Transverse colon (tissue), 4 donors: Measurements from ENCODE around the gene PLEKHM2. TPM values are rescaled to one million over a fixed set of nuclear protein-coding genes. Genes with fewer than 3 reads are reported as not detected.

Experiments used
- DNase-seq: peaks from one replicate; pipeline ENCODE4 v3.0.0-alpha.2; 2019
- H3K27ac ChIP-seq, 4 donors: fragments of 200-600 bp; sonication (generic); 2 replicates each; pipeline ENCODE4 v1.5.1; 2016 to 2018; ENCODE audit warnings: inconsistent platforms in 4 of 4
- H3K27me3 ChIP-seq: fragments of 200-600 bp; sonication (generic); 2 replicates; pipeline ENCODE4 v1.5.1; 2017; ENCODE audit warnings: inconsistent platforms
- H3K36me3 ChIP-seq, 4 donors: fragments of 200-600 bp; sonication (generic); 2 replicates each; pipeline ENCODE4 v1.5.1; 2017 to 2019; ENCODE audit warnings: inconsistent platforms in 4 of 4
- H3K4me1 ChIP-seq, 4 donors: fragments of 200-600 bp; sonication (generic); 2 replicates each; pipeline ENCODE4 v1.5.1; 2017 to 2020; ENCODE audit warnings: inconsistent platforms in 4 of 4
- H3K4me3 ChIP-seq, 4 donors: fragments of 200-600 bp; sonication (generic); 1 replicate in 1 of 4; 2 replicates in 3 of 4; pipeline versions ENCODE4 v1.5.1 to v1.6.1; 2017 to 2019; ENCODE audit warnings: inconsistent platforms in 4 of 4
- H3K9me3 ChIP-seq, 2 donors: fragments of 200-600 bp; sonication (generic); 2 replicates each; pipeline ENCODE4 v1.5.1; 2017 to 2019; ENCODE audit warnings: inconsistent platforms in 2 of 2
- EP300 ChIP-seq: sonication (generic); formaldehyde crosslinking; IDR thresholded peaks from one replicate; pipeline ENCODE4 v1.6.1; 2017; ENCODE audit warnings: antibody characterized with exemption, low read depth
- POLR2A ChIP-seq: fragments of 450-650 bp; IDR thresholded peaks from one replicate; pipeline ENCODE4 v1.6.1; 2016; ENCODE audit warnings: antibody characterized with exemption, mild to moderate bottlenecking, moderate library complexity
- POLR2AphosphoS5 ChIP-seq, 3 donors: sonication (generic); formaldehyde crosslinking; IDR thresholded peaks; one replicate each; pipeline ENCODE4 v1.6.1; 2016; ENCODE audit warnings: antibody characterized with exemption in 3 of 3
- WGBS, 2 donors: methylation state at CpG; one replicate each; pipeline ENCODE4 v1.1.5; 2018; ENCODE audit warnings: low coverage in 1 of 2; 5-methylcytosine and 5-hydroxymethylcytosine counted together
- in situ Hi-C, 4 donors: fragments of 200-750 bp; cut with MboI; loops; one replicate each; pipeline versions ENCODE4 v1.15.0 to v1.15.1; 2017; ENCODE audit warnings: low sequenced_read_pairs in 3 of 4, low pct_ligation_motif_present in 1 of 4, low pct_unique_long_range_greater_than_20kb in 1 of 4
- intact Hi-C: fragments of 100-400 bp; cut with DNase I; formaldehyde crosslinking; loops from one replicate; pipeline ENCODE4 v1.15.1; 2023; ENCODE audit warnings: low total_unique reads
- total RNA-seq, 4 donors: library from RNA; depleted of rRNA; stranded (reverse); fragments of >200 nt; gene quantifications; one replicate each; pipeline ENCODE4 v1.1.0, GENCODE V29; 2016
- TF ChIP-seq, protein P1 (sequence below), 5 experiments: fragments of 200-600 bp in 3 of 5; fragments of 450-650 bp in 2 of 5; sonication (generic) in 3 of 5; IDR thresholded peaks; 1 replicate in 2 of 5; 2 replicates in 3 of 5; pipeline ENCODE4 v1.5.1; 2016 to 2017; ENCODE audit warnings: antibody characterized with exemption in 5 of 5, inconsistent platforms in 3 of 5, mild to moderate bottlenecking in 2 of 5, moderate library complexity in 1 of 5

The PLEKHM2 gene
- total RNA-seq, 4 donors from 2014 or later: 27.7 to 40.3 (median 33.0) TPM

GRCh38 chr1:15756143-15757015 lies 72.3 kb downstream of the PLEKHM2 start:
- Histone ChIP-seq H3K9me3 (no peaks in the 10 kb centered on the region), H3K36me3 (no peaks in the 10 kb centered on the region), H3K27ac (peak overlapping the region; percentile 71 to 87 (median 85)), H3K27me3 (peaks cover 20% of the 10 kb centered on the region), H3K4me1 (peaks cover 0 to 57% (median 38%) of the 10 kb centered on the region in 4 donors), H3K4me3 (peak overlapping the region; percentile 11 to 84 (median 76))
- peak; percentile 68 to 97 (median 94) for TF ChIP-seq POLR2AphosphoS5 (IDR thresholded peaks at IDR 0.05)
- peak; percentile 97 for TF ChIP-seq POLR2A
- TF ChIP-seq EP300: no peak
- DNase-seq: peak; percentile 87
- intact Hi-C loops (no loop called here), in situ Hi-C loops (no loop called here)
- WGBS, 2 donors: 30% methylated on average over 21 of the region's 21 CpGs; no CpG with 5 or more reads in 1 of the 2 donors

DNA sequence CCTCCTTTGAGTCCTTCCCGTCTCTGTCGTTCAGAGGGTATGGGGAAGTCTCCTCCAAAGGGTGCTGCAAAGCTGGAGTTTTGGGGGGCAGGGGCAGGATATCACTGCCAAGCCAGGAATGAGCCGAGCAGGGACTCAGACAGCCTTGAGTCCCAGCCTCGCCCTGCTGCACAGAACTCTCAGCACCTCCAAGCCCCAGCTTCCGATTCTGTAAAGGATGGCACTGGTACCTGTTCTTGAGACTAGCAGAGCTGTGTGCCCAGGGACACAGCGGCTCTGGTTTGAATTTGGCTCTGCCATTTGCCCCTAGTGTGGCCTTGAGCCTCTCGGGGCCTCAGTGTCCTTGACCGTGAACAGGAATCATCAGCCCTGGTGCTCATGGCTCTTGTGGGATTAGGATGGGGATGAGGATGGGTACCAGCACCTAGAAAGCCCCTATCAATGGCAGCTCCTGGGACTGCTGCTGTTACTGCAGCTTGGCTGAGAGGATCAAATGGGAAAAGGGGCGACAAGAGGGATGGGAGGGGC lies 73.0 kb downstream of the PLEKHM2 start:
- whole genome bisulfite sequencing, 2 donors: 51% methylated on average over 8 of the region's 9 CpGs; no CpG with 5 or more reads in 1 of the 2 donors
- H3K36me3 ChIP-seq: no peaks in the 10 kb centered on the region
- peak overlapping the region; percentile 71 to 87 (median 85) for H3K27ac ChIP-seq
- H3K4me3 ChIP-seq: peak overlapping the region; percentile 11 to 84 (median 76)
- in situ Hi-C loops: no loop called here
- TF ChIP-seq EP300: no peak
- TF ChIP-seq POLR2AphosphoS5 (IDR thresholded peaks at IDR 0.05): no peak
- no peak for TF ChIP-seq POLR2A
- TF ChIP-seq, protein P1, sequence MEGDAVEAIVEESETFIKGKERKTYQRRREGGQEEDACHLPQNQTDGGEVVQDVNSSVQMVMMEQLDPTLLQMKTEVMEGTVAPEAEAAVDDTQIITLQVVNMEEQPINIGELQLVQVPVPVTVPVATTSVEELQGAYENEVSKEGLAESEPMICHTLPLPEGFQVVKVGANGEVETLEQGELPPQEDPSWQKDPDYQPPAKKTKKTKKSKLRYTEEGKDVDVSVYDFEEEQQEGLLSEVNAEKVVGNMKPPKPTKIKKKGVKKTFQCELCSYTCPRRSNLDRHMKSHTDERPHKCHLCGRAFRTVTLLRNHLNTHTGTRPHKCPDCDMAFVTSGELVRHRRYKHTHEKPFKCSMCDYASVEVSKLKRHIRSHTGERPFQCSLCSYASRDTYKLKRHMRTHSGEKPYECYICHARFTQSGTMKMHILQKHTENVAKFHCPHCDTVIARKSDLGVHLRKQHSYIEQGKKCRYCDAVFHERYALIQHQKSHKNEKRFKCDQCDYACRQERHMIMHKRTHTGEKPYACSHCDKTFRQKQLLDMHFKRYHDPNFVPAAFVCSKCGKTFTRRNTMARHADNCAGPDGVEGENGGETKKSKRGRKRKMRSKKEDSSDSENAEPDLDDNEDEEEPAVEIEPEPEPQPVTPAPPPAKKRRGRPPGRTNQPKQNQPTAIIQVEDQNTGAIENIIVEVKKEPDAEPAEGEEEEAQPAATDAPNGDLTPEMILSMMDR (IDR thresholded peaks at IDR 0.05): no peak
- H3K9me3 ChIP-seq: no peaks in the 10 kb centered on the region
- intact Hi-C loops: no loop called here
- H3K4me1 ChIP-seq: peaks cover 3 to 64% (median 38%) of the 10 kb centered on the region in 4 donors
- no peak for DNase-seq
- peaks cover 20% of the 10 kb centered on the region for H3K27me3 ChIP-seq

DNA sequence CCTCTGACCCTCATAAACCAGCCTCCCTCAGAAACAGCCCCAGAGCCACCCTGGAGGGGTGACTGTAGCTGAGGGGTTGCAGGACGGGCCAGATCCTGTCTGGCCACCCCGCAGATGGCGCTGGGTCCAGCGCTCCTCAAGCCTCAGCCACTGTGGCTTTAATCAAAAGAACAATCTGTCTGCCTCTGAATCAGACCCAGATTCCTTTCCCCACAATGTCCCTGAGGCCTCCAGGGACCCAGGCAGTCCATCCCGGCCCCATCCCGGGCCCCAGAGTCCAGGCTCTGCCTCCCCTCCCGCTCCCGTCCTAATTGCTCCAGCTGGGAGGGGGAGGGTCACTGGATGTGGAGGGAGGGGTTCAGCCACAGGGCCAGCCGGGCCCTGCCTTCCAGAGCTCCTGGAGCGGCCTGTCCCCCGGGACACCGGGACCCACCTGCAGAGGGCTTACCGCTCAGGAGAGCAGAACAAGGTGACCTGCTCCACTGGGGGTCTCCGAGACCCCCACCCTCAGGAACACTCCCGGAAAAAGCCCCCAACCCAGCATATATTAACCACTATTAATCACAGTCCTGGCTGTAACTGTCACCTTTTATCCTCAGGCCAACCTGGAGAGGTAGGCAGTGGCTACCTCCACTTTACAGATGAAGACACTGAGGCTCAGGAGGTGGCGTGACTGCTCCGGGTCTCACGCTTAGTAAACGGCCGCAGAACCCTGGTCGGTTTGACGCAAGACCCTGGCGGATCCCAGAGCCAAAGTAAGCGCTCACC lies 73.6 kb downstream of the PLEKHM2 start:
- Histone ChIP-seq H3K27me3 (peaks cover 20% of the 10 kb centered on the region), H3K36me3 (no peaks in the 10 kb centered on the region), H3K4me1 (peaks cover 3 to 71% (median 38%) of the 10 kb centered on the region in 4 donors), H3K9me3 (no peaks in the 10 kb centered on the region), H3K27ac (peak overlapping the region; percentile 71 to 87 (median 85)), H3K4me3 (peak overlapping the region; percentile 32 to 84 (median 76))
- in situ Hi-C loops: no loop called here
- intact Hi-C loops: no loop called here
- peak; percentile 70 for DNase-seq
- WGBS, 2 donors: 8% methylated on average over 20 of the region's 24 CpGs; no CpG with 5 or more reads in 1 of the 2 donors
- TF ChIP-seq, protein P1 (IDR thresholded peaks at IDR 0.05): peak in 1 of 5 experiments; percentile 9
- TF ChIP-seq EP300: no peak
- TF ChIP-seq POLR2AphosphoS5 (IDR thresholded peaks at IDR 0.05): peak in 1 of 3 donors; percentile 64
- TF ChIP-seq POLR2A: peak; percentile 62

DNA sequence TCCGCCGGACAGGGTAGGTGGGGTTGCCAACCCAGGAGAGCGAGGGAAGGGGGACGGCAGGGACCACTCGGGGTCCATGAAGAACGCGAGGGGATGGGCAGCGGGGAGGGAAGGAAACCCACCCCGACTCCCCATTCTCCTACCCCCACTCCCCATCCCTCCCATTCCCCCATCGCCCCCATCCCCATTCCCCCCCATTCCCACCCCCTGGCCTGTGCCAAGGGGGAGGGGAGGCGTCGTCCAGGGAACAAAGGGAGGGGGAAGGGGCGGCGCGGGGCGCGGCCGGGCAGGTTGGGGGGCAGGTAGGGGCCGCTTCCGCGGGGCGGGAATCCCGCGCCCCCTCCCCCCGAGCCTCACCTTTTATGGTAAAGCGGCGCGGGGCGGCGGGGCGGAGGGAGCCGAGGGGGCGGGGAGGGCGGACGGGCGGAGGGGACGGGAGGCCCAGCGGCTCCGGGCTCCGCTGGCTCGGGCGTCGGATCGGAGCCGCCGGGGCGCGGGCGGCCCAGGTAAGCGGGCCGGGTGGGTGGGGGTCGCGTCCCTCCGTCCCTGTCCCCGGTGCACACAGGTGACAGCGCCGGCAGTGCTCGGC lies 74.3 kb downstream of the PLEKHM2 start, which contains the start of gene FBLIM1:
TSS of gene FBLIM1 (plus strand) at position 453 of the 589 bp plus-strand sequence. CDS start 6,189 bp downstream, outside the sequence.
- H3K9me3 ChIP-seq: no peaks in the 10 kb centered on the region
- peaks cover 20% of the 10 kb centered on the region for H3K27me3 ChIP-seq
- in situ Hi-C loops (no loop called here), intact Hi-C loops (no loop called here)
- H3K27ac ChIP-seq: peak within 1 kb of the TSS; percentile 71 to 87 (median 85)
- TF ChIP-seq EP300 (no peak), POLR2A (no peak), POLR2AphosphoS5 (IDR thresholded peaks at IDR 0.05) (no peak)
- TF ChIP-seq, protein P1 (IDR thresholded peaks at IDR 0.05): no peak
- WGBS, 2 donors: 7% methylated on average over 10 of the region's 58 CpGs; no CpG with 5 or more reads in 1 of the 2 donors
- no peaks in the 10 kb centered on the region for H3K36me3 ChIP-seq
- H3K4me3 ChIP-seq: peak within 1 kb of the TSS; percentile 32 to 84 (median 76)
- no peak for DNase-seq
- peaks cover 3 to 78% (median 42%) of the 10 kb centered on the region in 4 donors for H3K4me1 ChIP-seq
